ENCODE results near the gene EN2.
"Not testable (repeated sequence)": the region's sequence is repeated elsewhere in the genome, so short reads cannot be mapped to it uniquely, and the experiment has no call there.

EN2 gene

DNA sequence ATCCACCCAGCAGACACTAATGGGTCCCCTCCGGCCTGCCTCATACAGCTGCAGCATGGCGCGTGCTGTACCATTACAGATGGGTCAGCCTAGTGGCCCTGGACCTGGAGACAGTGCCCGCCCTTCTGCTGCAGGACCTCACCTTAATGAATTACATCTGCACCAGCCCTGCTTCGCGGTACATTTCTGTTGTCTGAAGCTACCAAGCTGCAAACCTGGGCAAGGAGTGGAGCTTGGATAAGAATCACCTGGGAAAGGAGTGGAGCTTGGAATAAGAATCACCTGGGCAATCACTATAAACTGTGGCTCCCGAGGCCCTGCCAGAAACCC is 33.0 kb upstream of the EN2 start:
- in situ Hi-C loops (cut with HindIII; ENCODE audit: low sequenced_read_pairs), result no loop called here

DNA sequence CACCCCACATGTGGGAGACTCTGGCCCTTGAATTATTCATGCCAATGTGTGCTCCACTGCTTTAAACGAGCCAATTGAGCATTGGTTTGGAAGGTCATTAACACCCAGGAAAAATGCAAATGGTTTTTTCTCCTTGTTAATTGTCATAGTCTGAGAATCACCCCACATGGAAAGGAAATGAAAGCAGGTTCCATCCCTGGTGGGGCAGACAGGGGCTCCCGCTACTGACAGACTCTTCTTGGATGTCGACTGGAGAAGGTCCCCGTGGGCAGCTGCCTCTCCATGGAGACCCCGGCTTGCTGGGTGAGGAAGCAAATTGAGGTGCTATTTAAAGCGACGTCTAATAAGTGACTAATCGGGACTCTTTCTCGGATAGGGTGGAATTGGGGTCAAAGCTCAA is 32.0 kb upstream of the EN2 start:
- in situ Hi-C loops (cut with HindIII; ENCODE audit: low sequenced_read_pairs), result no loop called here

DNA sequence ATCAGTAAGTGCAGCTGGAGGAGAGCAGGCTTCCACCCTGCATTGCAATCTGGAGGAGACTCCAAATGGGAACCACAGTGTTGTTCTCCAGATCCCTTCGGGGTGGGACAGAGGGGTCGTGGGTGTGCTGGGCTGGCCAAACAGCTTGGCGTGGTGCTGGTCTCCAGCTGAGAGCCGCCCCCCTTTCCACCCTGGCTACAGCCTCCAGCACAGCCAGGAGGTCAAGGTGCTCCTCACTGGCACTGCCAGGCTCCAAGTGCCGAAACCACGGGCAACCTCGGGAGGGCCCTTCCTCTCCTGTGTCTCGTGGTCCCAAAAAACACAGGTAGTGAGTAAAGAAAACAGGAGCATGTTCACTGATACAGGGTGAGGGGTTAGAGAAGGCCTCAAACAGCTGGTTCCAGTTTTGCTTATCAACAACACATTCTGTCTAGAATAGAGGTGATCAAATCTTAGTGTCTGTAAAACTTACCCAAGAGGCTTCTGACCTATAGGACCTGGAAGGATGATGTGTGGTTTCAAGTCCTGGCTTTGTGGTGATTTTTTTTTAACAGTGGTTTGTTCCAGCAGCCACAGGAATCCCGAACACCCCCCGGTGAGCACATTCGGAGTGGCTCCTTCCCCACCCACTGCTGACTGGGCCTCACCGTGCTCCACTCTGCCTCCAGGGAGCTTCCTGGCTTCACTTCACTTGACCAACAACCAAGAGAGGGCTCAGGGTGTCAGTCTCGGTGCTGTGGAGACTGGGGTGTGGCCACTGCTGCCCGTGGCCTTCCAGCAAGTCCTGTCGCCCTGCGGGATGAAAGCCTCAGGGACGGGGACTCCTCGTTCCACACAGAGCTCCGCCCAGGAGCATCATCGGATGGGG is 31.2 kb upstream of the EN2 start:
- in situ Hi-C loops (cut with HindIII; ENCODE audit: low sequenced_read_pairs), result no loop called here

DNA sequence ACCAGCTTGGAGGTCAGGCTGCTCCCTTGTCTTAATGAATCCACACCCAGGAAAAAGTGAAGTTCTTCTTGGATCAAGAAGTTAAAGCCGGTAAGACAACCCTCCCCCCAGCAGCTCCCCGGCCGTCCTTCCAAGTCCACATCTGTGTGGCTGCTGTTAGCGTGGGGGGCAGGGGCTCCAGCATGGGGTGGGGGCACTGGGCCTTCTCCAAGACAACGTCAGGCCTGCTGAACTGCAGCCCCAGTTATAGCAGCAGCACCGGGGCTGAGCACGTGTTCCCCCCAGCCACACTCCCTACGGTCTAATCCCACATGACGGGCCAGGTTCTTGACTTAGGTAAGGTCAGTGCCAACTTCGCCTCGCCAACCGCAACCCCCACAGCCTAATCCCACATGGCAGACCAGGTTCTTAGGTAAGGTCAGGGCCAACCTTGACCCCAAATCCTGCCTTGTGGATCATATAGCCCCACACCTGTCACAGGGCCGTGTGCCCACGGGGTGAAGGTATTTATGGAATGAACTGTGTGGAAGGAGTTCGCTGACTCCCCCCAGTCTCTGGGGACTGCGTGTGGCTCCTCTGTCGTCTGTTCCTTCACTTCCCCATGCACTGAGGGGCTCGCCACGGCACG is 30.4 kb upstream of the EN2 start:
- in situ Hi-C loops (cut with HindIII; ENCODE audit: low sequenced_read_pairs), result no loop called here

DNA sequence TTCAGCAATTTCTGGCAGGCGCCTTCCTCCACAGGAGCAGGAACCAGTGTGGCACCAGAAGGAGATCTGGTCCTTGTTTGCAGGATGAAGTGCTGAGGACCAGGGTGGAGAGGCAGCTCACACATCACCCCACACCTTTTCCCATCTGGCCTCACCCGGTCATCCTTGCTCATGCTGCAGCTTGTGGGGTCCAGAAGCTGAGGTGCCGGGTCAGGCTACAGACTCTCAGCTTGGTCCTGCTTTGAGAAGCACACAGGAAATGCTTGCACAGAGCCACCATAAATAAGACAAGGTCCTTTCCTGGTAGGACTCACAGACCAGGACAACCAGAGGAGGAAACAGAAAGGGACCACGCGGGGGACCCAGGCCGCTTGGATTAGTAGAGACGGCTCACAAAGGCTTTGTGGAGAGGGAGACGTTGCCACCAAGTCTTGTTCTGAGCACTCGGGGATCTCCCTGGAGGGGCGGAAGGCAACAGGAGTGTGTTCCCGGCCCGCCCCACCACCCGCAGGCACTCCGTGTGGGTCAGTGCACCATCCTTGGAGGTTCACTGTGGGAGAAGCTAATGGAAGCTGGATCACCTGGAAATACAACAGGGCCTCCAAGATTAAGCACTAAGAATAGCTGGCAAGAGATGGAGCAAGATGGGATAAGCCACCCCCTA is 29.6 kb upstream of the EN2 start:
- in situ Hi-C loops (cut with HindIII; ENCODE audit: low sequenced_read_pairs), result no loop called here

DNA sequence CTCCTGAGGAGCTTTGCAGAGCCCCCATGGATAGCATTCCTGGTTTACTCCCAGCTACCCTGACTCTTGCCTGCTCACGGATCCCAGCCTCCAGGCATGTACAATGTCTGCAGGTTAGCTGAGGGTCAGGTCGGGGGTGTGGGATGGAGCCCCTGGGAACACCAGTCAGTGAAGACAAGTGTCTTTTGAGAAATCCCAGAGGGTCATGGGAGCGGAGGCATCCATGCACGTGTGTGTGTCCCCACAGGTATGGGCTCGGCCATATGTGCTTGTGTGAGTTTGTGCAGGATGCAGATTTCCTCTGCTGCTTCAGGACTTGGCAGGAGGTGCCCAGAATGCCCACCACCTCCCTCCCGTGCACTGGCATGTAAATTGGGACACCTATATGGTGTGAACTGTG is 28.3 kb upstream of the EN2 start:
- in situ Hi-C loops (cut with HindIII; ENCODE audit: low sequenced_read_pairs), result no loop called here

DNA sequence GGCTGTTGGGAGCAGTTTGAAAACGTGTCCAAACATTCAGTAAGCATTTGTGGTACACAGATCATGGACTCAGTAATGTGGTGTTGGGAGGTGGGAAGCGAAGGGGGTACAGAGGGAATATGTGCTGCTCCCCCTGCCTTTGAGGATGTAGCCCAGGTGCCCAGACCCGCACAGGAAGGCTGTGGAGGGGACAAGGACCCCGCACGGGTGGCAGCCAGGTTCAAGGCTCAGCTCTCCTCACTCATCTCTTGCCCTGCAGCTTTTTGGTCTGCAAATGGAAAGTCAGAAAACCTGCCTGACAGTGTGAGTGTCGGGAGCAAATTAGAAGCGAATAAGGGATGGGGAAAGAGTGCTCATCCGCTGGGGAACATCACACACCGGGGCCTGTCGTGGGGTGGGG is 27.3 kb upstream of the EN2 start:
- in situ Hi-C loops (cut with HindIII; ENCODE audit: low sequenced_read_pairs), result no loop called here

DNA sequence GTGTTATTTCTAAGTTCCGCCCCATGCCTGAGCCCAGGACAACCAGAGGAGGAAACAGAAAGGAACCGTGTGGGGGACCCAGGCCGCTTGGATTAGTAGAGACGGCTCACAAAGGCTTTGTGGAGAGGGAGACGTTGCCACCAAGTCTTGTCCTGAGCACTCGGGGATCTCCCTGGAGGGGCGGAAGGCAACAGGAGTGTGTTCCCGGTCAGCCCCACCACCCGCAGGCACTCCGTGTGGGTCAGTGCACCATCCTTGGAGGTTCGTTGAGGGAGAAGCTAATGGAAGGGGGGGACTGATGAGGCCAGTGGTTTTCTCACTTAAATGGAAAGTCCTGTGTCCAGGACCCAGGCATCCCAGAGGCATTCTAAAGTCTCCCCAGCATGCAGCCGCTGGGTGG is 26.7 kb upstream of the EN2 start:
- in situ Hi-C loops (cut with HindIII; ENCODE audit: low sequenced_read_pairs), result no loop called here

DNA sequence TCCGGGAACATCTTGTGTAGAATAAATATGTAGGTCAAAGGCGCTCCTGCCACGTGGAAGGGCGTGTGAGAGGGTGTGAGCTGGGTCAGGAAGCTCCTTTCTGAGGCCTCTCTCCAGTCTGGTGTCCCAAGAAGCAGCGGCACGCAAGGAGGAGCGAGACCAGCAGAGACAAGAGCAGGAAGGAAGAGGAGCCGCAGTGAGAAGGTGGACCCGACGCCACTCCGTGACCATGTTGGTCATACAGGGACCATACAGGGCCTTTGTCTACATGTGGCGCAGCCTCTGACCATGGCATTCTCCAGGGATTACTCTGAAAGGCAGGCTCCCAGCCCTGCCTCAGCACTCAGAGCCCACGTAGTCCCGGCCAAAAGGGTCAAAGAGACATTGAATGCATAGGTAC is 26.2 kb upstream of the EN2 start:
- in situ Hi-C loops (cut with HindIII; ENCODE audit: low sequenced_read_pairs), result no loop called here

DNA sequence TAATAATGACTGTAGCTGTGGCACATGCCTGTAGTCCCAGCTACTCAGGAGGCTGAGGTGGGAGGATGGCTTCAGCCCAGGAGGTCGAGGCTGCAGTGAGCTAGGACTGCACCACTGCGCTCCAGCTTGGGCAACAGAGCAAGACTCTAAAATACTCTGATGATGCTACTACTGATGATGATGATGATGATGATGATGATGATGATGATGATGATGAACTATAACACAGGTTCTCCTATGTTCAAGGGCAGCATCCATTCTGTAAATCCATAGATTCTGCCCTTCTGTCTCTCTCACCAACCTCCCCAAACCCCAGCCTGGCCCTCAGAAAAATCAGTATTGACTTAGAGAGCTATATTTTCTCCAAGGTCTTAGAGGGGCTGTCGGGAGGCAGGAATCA is 22.8 kb upstream of the EN2 start:
- in situ Hi-C loops (cut with HindIII; ENCODE audit: low sequenced_read_pairs), result loop anchor here (5.0 kb wide), 1 partner anchor 47 kb away; no protein-coding TSS in a partner anchor

DNA sequence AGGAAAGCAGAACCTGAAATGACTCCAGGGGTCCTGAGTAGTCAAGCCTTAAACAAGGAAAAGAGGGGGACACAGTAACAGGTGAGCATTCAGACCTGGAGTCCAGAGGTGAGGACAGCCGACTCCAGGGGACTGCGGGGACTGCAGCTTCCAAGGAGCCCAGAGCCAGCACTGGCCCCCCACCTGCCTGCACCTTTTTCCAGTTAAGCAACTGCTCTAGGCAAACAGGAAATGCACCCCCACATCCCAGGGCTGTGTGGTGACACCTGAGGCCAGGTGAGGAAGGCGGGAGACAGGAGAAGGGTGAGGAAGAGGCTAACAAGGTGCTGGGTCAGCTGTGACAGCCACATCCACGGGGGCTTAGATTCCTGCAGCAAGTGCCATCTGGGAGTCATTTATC is 20.1 kb upstream of the EN2 start:
- in situ Hi-C loops (cut with HindIII; ENCODE audit: low sequenced_read_pairs), result loop anchor here (5.0 kb wide), 1 partner anchor 44 kb away; no protein-coding TSS in a partner anchor

DNA sequence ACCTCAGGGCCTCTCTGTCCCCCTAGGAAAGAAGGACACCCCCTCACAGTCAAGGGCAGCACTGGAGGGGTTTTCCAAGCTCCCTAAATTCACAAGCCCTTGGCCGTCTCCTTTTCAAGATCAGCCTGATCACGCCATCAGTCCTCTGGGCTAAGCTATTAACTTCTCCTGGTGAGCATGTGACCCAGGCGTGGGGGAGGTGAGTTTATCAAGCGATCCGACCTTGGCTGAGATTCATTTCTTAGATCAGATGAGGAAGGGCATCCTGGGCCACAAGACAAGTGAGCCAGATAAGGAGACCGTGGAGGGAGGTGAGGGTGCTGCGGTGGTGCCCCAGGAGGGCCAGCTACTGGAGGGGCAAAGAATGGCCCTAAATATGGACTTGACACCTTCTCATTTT is 19.2 kb upstream of the EN2 start:
- in situ Hi-C loops (cut with HindIII; ENCODE audit: low sequenced_read_pairs), result loop anchor here (5.0 kb wide), 1 partner anchor 44 kb away; no protein-coding TSS in a partner anchor

DNA sequence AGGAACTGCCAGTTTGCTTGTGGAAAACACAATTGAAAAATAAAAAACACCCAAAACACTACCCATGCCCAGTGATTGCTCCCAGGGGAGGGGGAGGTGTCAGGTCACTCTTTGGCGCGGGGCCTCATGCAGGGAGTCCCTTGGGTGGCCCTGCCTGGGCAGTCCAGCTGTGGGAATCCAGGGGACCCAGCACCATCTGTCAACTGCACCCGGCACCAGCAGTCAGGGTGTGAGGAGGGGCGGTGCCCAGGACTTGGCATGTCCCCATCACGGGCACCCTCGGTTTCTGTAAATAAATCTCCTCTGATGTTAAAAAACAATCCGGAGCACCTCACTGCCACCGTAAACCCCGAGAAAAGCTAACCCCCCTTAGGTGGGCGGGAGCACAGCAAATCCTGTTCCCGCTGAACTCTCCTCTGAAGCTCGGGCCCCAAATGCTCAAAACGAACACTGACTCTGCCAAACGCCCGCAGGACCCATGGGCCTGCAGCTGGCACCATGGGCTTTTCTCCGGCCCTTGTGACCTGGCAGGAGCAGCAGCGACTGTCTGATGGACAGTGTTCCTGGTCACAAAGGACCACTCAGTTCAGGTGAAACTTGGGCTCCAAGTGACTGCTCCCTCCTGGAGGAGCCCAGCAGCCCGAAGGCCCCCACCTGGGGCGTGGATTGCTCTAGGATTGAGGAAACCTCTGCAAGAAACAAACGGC is 18.5 kb upstream of the EN2 start:
- in situ Hi-C loops (cut with HindIII; ENCODE audit: low sequenced_read_pairs), result loop anchor here (5.0 kb wide), 1 partner anchor 43 kb away; no protein-coding TSS in a partner anchor

DNA sequence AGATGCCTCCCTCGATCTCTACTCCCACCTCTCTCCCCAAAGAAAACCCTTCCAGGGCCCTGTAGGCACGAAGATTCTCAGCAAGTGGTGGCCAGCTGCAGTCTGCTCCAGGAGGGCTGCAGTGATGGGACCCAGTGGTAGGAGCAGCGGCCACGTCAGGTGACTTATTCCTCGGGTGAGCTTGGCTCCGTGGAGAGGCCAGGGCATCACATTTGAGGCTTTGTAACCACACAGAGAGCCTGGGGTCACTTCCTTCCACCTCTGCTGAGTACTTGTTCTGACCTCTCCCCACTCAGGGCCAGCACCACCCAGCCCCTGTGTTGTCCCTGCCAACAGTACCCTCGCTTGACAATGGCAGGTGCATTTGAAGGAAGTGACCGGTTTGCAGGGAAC is 17.9 kb upstream of the EN2 start:
- in situ Hi-C loops (cut with HindIII; ENCODE audit: low sequenced_read_pairs), result no loop called here

DNA sequence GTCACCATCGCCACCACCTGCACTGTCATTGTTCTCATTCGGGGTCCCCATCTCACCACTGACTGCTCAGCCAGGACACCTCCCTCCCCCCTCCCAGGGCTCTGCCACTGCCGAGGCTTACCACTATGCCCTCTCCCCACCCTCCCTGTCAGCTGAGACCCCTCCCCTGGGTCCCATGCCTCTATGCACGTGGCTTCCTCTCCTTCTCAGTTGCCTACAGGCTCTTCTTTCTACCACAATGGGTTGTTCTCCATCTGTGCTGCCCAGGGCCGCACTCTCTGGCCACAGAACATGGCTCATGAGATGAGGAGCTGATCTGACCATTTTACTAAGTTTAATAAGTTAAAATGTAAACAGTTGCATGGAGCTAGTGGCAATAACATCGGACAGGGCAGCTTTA is 16.1 kb upstream of the EN2 start:
- in situ Hi-C loops (cut with HindIII; ENCODE audit: low sequenced_read_pairs), result no loop called here

DNA sequence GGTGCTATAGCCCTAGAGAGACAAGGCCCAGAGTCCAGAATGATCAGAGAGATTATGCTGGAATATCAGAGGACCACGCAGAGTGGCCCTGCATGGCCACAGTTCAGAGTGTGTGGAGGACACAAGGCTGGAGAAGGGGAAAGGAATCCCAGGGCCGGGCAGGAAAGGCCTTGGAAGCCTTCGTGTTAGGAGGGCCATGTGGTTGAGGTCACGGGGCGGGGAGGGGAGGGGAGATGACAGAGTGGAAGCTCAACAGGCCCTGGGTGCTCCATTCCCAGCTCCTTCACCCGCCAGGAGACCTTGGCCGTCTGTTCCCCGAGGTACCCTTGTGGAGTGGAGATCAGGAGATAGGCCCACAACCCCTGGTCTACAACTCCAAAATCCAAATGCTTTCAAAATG is 13.2 kb upstream of the EN2 start:
- in situ Hi-C loops (cut with HindIII; ENCODE audit: low sequenced_read_pairs), result no loop called here

DNA sequence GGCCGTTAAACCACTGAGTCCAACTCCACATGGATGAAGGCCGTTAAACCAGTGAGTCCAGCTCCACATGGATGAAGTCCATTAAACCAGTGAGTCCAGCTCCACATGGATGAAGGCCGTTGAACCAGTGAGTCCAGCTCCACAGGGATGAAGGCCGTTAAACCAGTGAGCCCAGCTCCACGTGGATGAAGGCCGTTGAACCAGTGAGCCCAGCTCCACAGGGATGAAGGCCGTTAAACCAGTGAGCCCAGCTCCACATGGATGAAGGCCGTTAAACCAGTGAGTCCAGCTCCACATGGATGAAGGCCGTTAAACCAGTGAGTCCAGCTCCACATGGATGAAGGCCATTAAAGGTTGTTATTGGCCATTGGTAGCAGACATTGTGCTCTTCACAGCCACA is 12.3 kb upstream of the EN2 start:
- in situ Hi-C loops (cut with HindIII; ENCODE audit: low sequenced_read_pairs), result not testable (repeated sequence)

DNA sequence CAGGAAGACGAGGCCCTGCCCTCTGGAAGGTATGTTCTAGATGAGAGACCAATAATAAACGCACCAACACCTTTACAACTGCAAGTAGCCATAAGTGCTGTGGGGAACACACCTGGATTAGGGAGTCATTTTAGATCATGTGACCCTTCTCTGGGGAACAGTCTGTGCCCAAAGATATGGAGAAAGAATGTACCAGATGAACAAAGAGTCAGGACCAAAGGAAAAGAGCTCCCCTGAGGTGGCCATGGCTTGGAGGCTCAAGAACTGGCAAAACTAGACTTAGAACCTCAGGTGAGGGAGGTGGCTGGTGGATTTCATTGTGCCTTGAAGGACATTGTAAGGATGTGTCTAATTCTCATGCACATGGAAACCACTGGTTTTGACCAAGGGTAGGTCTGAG is 10.3 kb upstream of the EN2 start:
- in situ Hi-C loops (cut with HindIII; ENCODE audit: low sequenced_read_pairs), result no loop called here

DNA sequence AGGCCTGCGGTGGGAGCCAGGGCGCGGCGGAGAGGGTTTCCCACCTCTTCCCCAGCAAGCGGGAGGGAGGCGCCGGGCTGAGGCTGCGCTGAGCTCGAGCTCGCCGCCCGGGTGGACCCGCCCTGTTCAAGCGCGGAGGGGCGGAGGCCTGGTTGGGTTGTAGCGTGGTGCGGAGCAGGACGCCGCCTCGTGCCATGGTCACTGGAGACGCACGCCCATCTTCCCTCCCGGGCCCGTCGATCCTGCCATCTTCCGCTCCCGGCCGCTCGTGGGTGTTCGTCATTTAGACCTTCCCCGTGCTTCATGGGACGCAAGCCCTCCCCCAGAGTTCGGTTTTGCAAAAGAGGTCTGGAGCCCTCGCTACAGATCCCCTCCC is 9.3 kb upstream of the EN2 start:
- in situ Hi-C loops (cut with HindIII; ENCODE audit: low sequenced_read_pairs), result no loop called here

DNA sequence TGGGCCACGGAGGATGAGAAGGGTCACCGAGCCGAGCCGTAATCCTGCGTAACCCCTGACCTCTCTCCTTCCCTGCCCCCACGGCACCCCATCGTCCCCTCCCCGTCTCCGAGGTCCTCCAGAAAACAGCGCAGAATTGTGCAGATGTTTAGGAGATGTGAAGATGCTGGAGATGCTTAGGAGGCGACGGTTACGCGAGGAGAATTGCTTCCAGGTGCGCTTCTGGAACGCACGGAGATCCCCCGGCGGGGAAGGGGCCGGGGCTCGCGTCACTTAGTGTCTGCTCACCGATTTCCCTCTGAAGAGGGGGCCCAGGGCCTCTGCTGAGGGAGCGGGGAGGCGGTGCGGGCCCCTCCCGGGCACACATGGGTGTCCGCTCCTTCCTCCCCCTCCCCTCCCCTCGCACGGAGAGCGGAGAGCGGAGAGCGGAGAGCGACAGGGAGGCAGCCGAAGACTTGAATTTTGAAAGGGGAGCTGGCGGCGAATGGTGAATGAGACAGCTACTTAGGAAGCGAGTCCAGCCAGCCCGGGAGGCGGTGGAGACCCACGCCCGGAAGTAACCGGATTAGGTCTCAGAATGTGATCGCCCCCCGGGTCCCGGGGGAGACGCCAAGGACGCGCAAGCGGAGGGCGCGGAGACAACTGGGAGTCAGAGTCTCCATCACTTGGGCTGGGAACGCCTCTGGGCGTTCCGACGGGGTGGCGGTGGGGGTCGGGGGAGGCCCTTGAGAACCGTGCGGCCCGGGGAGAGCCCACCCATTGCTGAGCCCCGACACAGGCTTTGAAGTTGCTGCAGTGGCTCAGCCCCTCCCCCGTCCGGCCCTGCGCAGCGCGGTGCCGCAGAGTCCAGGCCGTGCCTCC is 8.7 kb upstream of the EN2 start:
- in situ Hi-C loops (cut with HindIII; ENCODE audit: low sequenced_read_pairs), result no loop called here
